ENCODE measurements around the gene SIGLEC14. TPM values are rescaled to one million over a fixed set of nuclear protein-coding genes. Genes with fewer than 3 reads are reported as not detected.
"Not testable (repeated sequence)": the region's sequence is repeated elsewhere in the genome, so short reads cannot be mapped to it uniquely, and the experiment has no call there.

Gene SIGLEC14
- total RNA-seq, 1 donor from 2014 or later, result 0.21 TPM

- no peak for DNase-seq
Observed at GRCh38 chr19:51668216-51668615, 21.6 kb upstream of the SIGLEC14 start.

GRCh38 chr19:51664997-51665396 lies 18.4 kb upstream of the SIGLEC14 start:
- no peak for DNase-seq

- no peak for DNase-seq
Observed at GRCh38 chr19:51664131-51664530, 17.5 kb upstream of the SIGLEC14 start.

GRCh38 chr19:51663650-51664049 lies 17.0 kb upstream of the SIGLEC14 start:
- no peak for DNase-seq

- DNase-seq, result peak; percentile 91
Observed at GRCh38 chr19:51660975-51661600, 14.5 kb upstream of the SIGLEC14 start.

- no peak for DNase-seq
Observed at GRCh38 chr19:51654783-51655182, 8.2 kb upstream of the SIGLEC14 start.

- no peak for DNase-seq
Observed at GRCh38 chr19:51653162-51653561, 6.5 kb upstream of the SIGLEC14 start.

- DNase-seq, result no peak
Observed at GRCh38 chr19:51652266-51652665, 5.6 kb upstream of the SIGLEC14 start.

- DNase-seq, result no peak
Observed at GRCh38 chr19:51651216-51651846, 4.7 kb upstream of the SIGLEC14 start.

GRCh38 chr19:51647318-51647717 lies 693 bp upstream of the SIGLEC14 start:
- no peak for DNase-seq

- no peak for DNase-seq
Observed at GRCh38 chr19:51644636-51645271, 1.9 kb downstream of the SIGLEC14 start.

- DNase-seq, result no peak
Observed at GRCh38 chr19:51641648-51642047, 5.0 kb downstream of the SIGLEC14 start.

- no peak for DNase-seq
Observed at GRCh38 chr19:51640386-51640785, 6.2 kb downstream of the SIGLEC14 start.

GRCh38 chr19:51639916-51640315 lies 6.7 kb downstream of the SIGLEC14 start:
- no peak for DNase-seq

GRCh38 chr19:51637362-51637978 lies 9.2 kb downstream of the SIGLEC14 start:
- DNase-seq, result no peak

- DNase-seq, result no peak
Observed at GRCh38 chr19:51632126-51632525, 14.5 kb downstream of the SIGLEC14 start.

- not testable (repeated sequence) for DNase-seq
Observed at GRCh38 chr19:51630315-51630714, 16.3 kb downstream of the SIGLEC14 start, which contains the start of gene SIGLEC5. Gene SIGLEC5 (minus strand): TSS chr19:51630401. CDS start chr19:51630335, 66 bp downstream.

- DNase-seq, result no peak
Observed at GRCh38 chr19:51628153-51628939, 18.3 kb downstream of the SIGLEC14 start.

- DNase-seq, result no peak
Observed at GRCh38 chr19:51627491-51628138, 19.0 kb downstream of the SIGLEC14 start.

GRCh38 chr19:51626675-51627074 lies 19.9 kb downstream of the SIGLEC14 start:
- DNase-seq, result no peak

GRCh38 chr19:51621178-51621577 lies 25.4 kb downstream of the SIGLEC14 start:
- no peak for DNase-seq

GRCh38 chr19:51615991-51616390 lies 30.6 kb downstream of the SIGLEC14 start:
- no peak for DNase-seq

All from tongue (tissue), 2 donors.